GM15510 (cell line): ENCODE data around the gene FUCA1.
A peak's percentile ranks its signal among the peaks of the same experiment; 100 is the strongest.

Source experiments
- POLR2A ChIP-seq: IDR thresholded peaks from 3 replicates; pipeline ENCODE4 v1.6.1; 2011; ENCODE audit warnings: borderline replicate concordance; ENCODE audit not compliant: insufficient read length; ENCODE audit errors: extremely low read depth

The FUCA1 gene

DNA sequence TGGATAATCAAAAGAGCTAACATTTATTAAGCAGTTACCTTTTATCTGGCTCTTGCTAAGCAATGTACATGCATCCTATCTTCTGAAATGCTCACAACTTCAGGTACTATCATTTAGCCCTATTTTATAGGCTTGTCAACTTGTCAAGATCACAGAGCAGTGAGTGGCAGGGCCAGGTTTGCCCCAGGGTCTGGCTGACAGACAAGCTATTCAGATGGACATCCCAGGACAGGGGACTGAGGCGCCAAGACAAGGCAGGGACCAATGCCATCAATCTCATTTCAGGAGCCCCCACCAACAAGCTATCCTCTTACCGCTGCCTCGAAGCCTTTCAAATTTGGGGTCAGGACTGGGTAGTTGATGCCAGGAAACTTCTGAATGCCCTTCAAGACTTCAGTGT lies 51.7 kb downstream of the FUCA1 start:
- TF ChIP-seq POLR2A, result no peak

DNA sequence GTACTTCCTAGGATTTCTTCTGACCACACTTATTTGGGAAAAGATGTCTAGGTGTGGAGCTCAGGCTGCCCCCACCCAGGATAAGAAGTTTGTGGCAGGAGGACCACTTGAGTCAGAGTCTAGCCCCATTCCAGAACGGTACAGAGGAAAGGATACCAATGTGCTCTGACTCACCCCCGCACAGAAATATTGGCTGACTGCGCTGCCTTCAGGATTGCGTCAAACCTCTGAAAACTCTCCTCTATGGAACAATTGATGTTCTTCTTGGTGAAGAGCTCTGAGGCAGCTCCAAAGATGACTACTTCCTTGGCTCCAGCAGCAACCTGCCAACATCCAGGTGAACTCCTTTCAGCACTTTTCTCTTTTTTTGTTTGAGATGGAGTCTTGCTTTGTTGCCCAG lies 54.1 kb downstream of the FUCA1 start:
- TF ChIP-seq POLR2A, result no peak

DNA sequence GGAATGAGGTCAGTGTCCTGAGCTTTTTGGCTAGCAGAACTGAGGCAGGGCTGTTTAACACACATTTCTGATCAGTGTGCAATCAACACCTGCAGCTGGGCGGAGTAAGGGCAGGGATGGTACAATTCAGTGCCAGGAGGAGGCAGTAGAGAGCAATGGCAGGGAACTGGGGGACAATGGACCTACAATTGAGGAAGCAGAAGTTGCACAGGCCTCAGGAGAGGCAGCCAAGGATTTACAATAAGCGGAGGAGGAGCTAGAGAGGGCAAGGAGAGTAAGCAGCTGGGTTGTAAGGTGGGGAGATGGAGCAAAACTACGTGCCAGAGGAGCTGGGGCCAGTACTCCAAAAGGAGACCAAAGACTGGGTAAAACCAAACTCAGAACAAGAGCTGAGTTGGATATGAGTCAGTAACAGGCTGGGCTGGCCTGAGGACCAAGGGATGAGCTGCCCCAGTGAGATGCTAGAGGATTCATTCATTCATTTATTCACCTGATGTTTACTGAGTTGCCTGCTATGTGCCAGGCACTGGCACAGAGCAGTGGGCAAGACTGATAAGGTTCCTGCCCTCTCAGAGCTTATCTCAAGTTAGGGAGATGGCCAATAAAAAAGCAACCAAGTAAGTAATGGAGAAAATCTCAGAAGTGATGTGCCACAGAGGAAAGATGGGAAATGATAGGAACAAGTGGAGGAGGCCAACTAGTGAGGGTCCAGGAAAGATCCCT lies 57.1 kb downstream of the FUCA1 start:
- TF ChIP-seq POLR2A, result no peak

DNA sequence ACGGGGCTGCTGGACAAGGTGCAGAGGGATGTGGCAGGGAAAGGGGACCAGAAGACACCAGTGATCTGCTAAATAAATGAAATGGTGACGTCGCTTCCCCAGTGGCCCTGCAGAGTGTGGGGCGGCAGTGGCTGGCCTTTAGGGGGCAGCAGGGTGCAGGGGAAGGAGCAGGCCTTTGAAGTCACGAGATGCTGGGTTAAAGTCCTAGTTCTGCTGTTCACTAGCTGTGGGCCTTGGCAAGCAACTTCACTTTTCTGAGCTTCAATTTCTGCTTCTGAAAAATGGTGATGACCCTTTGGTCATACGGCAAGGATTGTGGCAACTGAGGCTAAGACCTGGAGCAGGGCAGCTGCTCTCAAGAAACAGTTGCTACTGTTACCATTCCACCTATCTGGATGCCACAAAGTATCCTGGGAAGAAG lies 58.3 kb downstream of the FUCA1 start:
- no peak for TF ChIP-seq POLR2A

DNA sequence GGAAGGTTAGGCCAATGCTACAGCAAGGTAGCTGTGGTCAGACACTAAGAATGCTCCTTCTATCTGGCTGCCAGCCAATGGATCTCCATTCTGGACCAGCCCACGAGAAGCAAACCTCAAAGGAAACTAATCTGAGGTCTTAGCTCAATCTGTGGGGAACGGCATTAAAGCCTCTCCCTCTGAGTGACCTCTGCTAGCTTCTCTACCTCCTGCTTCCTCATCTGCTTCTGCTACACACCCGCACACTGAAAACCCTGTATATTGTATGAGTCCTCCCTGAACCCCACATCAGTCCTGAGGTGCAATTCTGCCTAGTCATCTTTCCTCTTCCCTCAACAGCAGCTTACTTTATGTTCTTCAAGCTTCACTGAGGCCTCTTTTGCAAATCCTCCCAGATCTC lies 60.6 kb downstream of the FUCA1 start:
- no peak for TF ChIP-seq POLR2A

DNA sequence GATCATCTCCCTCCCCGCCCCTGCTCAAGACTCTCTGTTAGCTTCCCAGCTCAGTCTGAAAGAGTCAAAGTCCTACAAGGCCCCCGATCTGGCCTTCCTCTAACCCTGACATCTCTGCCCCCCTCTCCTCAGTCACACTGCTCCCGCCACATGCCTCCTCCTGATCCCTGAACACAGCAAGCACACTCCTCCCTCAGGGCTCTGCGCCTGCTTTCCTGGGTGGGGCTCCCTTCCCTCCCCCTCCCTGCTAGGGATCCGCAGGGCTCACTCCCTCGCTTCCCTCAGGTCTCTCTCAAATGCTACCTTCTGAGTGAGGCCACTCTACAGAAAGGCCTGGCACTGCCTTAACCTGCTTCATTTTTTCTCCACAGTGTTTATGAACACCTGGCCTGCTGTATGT lies 61.8 kb downstream of the FUCA1 start:
- no peak for TF ChIP-seq POLR2A

DNA sequence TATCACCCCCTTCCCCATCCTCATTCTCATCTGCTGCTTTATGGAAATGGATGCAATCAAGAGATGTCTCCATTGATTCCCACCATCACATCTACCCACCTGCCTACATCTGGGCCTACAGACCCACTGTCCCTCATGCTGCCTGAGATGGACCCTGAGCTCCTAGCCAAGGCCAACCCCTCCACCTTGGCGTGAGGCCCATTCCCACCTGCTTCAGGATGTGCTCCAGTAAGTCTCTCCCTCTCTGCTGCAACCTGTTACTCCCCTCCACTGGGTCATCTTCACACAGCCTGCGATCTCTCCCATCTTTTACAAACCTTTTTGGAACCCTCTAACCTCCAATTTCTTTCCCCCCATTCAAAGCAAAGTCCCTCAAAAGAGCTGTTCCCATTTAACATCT lies 63.1 kb downstream of the FUCA1 start:
- TF ChIP-seq POLR2A, result no peak

DNA sequence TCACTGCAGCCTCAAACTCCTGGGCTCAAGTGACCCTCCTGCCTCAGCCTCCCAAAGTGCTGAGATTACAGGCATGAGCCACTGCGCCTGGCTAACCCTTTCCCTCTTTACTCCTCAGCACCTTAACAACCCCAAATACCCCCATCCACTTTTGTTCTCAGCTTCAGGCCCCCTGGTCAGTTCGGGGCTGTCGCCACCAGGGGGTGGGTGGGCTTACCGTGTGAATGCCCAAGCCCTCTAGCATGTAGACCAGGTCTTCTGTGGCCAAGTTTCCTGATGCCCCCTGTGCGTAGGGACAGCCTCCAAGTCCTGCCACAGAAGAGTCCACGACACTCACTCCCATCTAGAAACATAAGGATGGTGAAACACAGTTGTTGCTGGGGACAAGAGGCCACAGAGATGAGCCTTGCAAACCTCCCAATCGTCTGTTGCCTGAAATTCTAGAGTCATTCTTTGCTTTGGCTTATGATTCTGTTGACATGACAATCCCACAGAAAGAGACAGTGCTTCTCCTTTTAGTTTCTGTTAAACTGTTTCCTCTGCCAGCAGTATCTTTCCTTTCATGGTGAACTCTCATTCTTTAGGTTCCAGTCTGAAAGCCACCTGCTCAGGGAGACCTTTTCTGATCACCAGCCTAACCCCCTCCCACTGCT lies 63.8 kb downstream of the FUCA1 start:
- no peak for TF ChIP-seq POLR2A

DNA sequence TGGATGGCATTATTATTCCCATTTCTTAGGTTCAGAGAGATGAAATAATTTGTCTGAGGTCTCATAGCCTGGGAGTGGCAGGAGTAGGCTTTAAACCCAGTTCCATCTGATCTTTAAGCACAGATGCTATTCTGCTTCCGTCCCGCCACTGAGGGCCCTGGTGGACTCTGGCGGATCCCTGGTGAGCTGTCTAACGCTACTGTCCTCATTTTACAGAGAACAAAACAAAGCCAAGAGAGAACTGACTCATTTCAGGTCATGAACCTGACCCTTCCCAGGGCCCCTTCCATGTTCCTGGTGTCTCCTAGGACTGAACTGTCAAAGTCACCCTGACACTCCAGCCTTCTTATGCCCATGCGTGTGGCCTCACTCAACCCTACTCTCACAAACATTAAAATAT lies 64.4 kb downstream of the FUCA1 start:
- no peak for TF ChIP-seq POLR2A

DNA sequence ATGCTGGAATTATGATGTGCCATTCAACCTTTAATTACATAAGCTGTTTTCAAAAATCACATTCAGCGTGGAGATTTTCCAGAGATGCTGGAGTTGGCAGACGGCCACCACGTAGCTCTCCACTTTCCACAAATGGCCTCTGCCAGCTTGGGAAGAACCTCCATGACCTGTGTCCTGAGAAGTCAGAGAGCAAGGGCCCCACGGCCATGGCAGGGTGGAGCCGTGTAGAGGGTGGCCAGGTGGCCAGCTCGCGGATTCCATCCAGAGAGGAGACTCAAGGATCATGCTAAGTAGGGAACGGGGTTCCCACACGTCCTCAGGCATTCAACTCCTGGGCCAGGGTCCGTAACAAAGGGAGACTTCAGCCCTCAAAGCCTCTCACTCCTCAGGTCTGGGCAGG lies 66.2 kb downstream of the FUCA1 start:
- no peak for TF ChIP-seq POLR2A

DNA sequence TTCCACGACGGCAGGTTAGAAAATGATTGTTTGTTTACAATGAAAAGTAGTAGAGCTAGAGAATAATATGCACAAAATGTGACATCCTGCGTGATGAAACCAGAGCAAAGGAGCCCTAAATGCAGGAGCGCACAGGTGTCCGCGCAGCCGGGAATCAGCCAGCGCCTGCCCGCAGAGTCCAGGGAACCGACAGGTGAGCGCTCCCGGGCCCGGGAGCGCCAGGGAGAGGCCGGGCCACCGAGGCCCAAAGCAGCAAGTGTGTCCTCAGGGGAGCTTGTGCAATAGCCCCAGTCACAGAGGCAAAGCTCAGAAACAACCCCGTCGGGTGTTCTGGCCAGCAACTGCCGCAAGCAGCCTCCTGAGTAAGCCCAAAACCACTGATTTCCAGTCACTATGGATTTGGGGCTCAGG lies 66.7 kb downstream of the FUCA1 start:
- no peak for TF ChIP-seq POLR2A

DNA sequence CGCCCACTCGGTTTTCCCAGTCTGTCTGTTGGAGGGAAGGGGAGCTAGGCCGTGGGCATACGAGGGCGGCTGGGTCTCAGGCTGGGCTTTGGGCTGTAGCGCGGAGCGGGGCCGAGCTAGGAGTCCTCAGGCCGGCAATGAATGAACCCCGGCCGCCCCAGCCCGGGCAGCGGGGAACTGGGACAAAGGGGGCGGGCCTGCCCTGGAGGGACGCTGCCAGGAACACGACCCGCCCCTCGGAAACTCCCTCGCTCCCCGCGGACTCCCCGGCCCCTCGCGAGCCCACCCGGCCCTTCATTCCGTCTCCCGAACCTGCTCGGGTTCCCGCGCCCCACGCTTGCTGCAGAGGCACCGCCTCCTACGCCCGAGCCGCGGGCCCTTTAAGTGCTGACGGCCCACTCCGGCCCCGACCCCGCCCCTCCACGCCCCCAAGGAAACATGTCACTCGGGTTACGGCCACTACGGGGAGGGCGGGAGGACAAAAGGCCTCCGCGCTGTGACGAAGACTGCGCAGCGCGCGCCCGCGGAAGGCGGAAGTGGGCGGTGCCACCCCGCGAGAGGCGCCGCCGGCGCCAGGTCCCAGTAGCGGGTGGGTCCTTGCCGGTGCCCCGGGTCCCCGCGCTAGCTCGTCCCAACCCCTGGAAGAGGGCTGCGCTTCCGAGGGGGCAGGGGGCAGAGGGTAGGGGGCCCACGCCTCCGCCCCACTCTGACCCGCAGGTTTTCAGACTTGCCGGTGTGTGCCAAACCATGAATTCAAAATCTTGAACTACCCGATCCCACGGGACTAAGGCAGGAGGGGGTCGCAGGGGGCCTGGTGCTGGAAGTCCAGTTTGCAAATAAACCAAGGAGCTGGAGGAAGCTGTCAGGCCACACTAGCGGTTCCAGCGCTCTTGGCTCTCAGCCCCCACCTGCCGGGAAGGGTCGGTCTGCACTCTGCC lies 67.4 kb downstream of the FUCA1 start, which contains the start of gene GALE:
GALE (minus strand) TSS at position 355 of the 938 bp plus-strand sequence. CDS start 1,747 bp downstream, outside the sequence.
- TF ChIP-seq POLR2A, result peak; percentile 89

DNA sequence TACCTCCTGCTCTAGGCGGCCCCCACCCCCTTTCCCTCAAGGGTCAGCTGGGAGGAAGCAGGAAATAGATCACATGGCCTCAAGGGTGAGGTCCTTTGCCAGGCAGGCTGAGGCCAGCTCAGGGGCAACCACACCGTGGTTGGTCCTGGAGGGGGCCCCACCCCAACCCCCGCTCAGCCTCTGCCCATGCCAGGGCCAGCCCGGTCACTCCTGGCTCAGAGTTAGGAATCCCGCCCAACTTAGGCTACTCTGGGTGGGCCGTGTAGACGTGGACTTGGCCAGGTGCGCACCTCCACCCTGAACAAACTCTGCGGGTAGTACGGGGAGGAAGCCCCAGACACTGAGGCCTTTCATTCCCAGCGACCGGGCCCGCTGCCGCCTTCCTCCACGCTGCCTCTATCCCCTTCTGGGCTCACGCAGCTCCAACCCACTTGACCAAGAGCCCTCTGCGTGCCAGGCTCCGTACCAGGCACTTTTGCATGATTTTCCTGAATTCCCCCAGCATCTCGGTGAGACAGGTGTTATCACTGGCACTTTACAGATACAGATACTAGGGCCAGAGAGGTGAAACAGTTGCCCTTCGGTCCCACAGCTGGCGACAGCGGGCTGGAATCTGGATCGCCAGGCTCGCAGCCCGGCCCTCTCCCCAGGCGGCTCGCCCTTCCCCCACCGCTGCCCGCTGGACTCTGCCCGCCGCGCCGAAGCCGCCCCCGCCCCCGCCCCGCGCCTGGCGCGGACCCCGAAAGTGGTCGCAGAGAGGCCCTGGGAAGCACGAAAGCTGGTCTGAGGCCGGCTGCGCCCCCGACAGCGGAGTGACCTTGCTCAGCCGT lies 68.3 kb downstream of the FUCA1 start:
- peak; percentile 52 for TF ChIP-seq POLR2A

DNA sequence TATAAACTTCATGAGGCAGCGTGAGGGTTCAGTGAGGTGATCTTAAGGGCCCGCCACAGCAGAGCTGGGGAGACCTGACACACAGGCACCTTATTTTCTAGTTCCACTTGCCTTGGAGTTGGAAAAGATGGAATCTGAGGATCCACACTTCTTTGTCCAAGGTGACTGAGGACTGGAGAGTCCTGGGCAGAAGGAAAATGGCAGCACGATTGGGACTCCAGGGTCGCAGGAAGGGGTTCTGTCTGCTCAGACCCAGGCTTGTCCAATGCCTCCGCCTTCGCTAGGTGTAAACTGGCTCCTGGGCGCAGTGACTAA lies 68.9 kb downstream of the FUCA1 start:
- TF ChIP-seq POLR2A, result no peak

DNA sequence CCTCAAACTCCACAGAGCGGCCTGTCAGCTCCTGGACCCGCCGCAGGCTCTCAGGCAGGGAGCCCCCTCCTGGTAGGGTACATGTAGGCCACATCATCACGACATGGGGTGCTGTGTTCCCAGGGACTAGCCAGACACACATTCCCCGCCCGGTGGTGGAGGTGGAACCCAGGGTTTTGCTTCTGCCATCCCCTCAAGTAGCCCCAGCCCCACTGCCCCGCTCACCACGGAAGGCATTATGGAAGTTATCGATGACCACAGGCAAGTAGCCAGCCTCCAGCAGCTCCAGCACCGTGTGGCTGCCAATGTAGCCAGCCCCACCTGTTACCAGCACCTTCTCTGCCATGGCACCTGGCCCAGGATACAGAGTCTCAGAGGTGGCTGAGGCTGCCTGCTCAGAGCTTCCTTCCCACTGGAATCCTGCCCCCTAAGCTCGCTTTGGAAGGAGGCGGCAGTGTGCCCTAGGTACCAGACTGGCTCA lies 69.4 kb downstream of the FUCA1 start:
- TF ChIP-seq POLR2A, result no peak
